Activated naive CD8-positive, alpha-beta T cell treated with anti-CD3 and anti-CD28 coated beads for 36 hours (primary cell): ENCODE measurements around the gene WDR7. TPM values are rescaled to one million over a fixed set of nuclear protein-coding genes. Genes with fewer than 3 reads are reported as not detected.

Experiments used
- DNase-seq: peaks from one replicate; pipeline ENCODE4 v3.0.0; 2021
- H3K27ac Mint-ChIP-seq: one replicate; pipeline ENCODE4 v1.8.0; 2022; ENCODE audit warnings: mild to moderate bottlenecking, moderate library complexity, mixed read lengths
- H3K27me3 Mint-ChIP-seq: one replicate; pipeline ENCODE4 v1.8.0; 2022; ENCODE audit warnings: mild to moderate bottlenecking, mixed read lengths
- H3K36me3 Mint-ChIP-seq: one replicate; pipeline ENCODE4 v1.8.0; 2021; ENCODE audit warnings: mild to moderate bottlenecking, mixed read lengths
- H3K4me1 Mint-ChIP-seq: one replicate; pipeline ENCODE4 v1.8.0; 2021; ENCODE audit warnings: mixed read lengths
- H3K4me3 Mint-ChIP-seq: one replicate; pipeline ENCODE4 v1.8.0; 2022; ENCODE audit warnings: mild to moderate bottlenecking, moderate library complexity, mixed read lengths
- H3K9me3 Mint-ChIP-seq: one replicate; pipeline ENCODE4 v1.8.0; 2022; ENCODE audit warnings: mixed read lengths
- total RNA-seq, 2 experiments: library from RNA; stranded (reverse); gene quantifications; one replicate each; pipeline ENCODE4 v1.2.3, GENCODE V29; 2021

WDR7 gene
- total RNA-seq, 2 experiments from 2014 or later, result 16.8 to 22.6 TPM

DNA sequence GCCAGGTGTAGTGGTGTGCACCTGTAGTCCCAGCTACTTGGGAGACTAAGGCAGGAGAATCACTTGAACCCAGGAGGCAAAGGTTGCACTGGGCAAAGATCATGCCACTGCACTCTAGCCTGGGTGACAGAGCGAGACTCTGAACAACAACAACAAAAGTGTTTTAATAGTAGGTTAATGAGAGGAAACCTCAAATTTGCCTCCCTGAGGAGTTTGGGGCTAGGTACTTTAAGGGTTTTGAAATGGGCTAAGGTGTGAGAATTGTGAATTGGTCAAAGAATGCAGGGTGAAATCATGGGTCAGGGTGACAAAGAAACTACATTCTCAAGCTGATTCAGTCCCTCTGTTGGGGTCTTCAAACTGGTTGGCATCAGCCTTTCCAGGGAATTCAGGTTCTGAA is 435.0 kb downstream of the WDR7 start:
- Mint-ChIP-seq H3K27ac (no peak overlapping the region), H3K27me3 (peaks cover 18% of the 10 kb centered on the region), H3K36me3 (peaks cover 6% of the 10 kb centered on the region), H3K9me3 (peaks cover 6% of the 10 kb centered on the region), H3K4me3 (no peak overlapping the region), H3K4me1 (peaks cover 18% of the 10 kb centered on the region)
- DNase-seq, result no peak

Other genes starting within 250 kb of the WDR7 start
- gene TXNL1, start 12.8 kb upstream of the WDR7 start, total RNA-seq, result 10 to 100 TPM; 85.3 to 86.6 TPM